Neural progenitor cell (in vitro differentiated cells): ENCODE data around the gene CIROP. TPM values are rescaled to one million over a fixed set of nuclear protein-coding genes. Genes with fewer than 3 reads are reported as not detected.
A peak's percentile ranks its signal among the peaks of the same experiment; 100 is the strongest.

Experiments used
- DNase-seq: peaks from one replicate; pipeline ENCODE4 v3.0.0-alpha.2; 2016; ENCODE audit warnings: low spot score
- H2AFZ ChIP-seq: fragments of 200-600 bp; sonication (generic); replicated peaks from 2 replicates; pipeline ENCODE4 v1.6.1; 2016; ENCODE audit warnings: antibody characterized with exemption
- H3F3A ChIP-seq: fragments of 200-600 bp; sonication (generic); 2 replicates; pipeline ENCODE4 v1.6.1; 2016; ENCODE audit warnings: antibody characterized with exemption, low read depth
- H3K27ac ChIP-seq: fragments of 200-600 bp; sonication (generic); 2 replicates; pipeline ENCODE4 v1.5.1; 2016; ENCODE audit warnings: mild to moderate bottlenecking
- H3K27me3 ChIP-seq: fragments of 200-600 bp; sonication (generic); 2 replicates; pipeline ENCODE4 v1.6.1; 2016; ENCODE audit warnings: mild to moderate bottlenecking, moderate library complexity
- H3K36me3 ChIP-seq: fragments of 200-600 bp; sonication (generic); 2 replicates; pipeline ENCODE4 v1.5.1; 2016
- H3K4me1 ChIP-seq: fragments of 200-600 bp; sonication (generic); 2 replicates; pipeline ENCODE4 v1.6.1; 2016; ENCODE audit warnings: mixed run types
- H3K4me2 ChIP-seq: fragments of 200-600 bp; sonication (generic); 2 replicates; pipeline ENCODE4 v1.6.1; 2016
- H3K4me3 ChIP-seq: fragments of 200-600 bp; sonication (generic); 2 replicates; pipeline ENCODE4 v1.5.1; 2016
- H3K79me2 ChIP-seq: fragments of 200-600 bp; sonication (generic); 2 replicates; pipeline ENCODE4 v1.6.1; 2016; ENCODE audit warnings: low read depth
- H3K9ac ChIP-seq: fragments of 200-600 bp; sonication (generic); 2 replicates; pipeline ENCODE4 v1.6.1; 2016
- H3K9me3 ChIP-seq: fragments of 200-600 bp; sonication (generic); 2 replicates; pipeline ENCODE4 v1.5.1; 2016; ENCODE audit warnings: low read depth
- H4K20me1 ChIP-seq: fragments of 200-600 bp; sonication (generic); 2 replicates; pipeline ENCODE4 v1.6.1; 2016; ENCODE audit warnings: low read depth
- H3K27ac Mint-ChIP-seq: 3 replicates; pipeline ENCODE4 v1.8.0; 2021; ENCODE audit warnings: mixed read lengths
- H3K27me3 Mint-ChIP-seq: 2 replicates; pipeline ENCODE4 v1.8.0; 2022; ENCODE audit warnings: low read depth, mild to moderate bottlenecking, inconsistent platforms, moderate library complexity, mixed read lengths; ENCODE audit not compliant: insufficient read depth
- H3K36me3 Mint-ChIP-seq: 3 replicates; pipeline ENCODE4 v1.8.0; 2021; ENCODE audit warnings: mixed read lengths
- H3K4me1 Mint-ChIP-seq: 3 replicates; pipeline ENCODE4 v1.8.0; 2021; ENCODE audit warnings: mixed read lengths
- H3K4me3 Mint-ChIP-seq: 3 replicates; pipeline ENCODE4 v1.8.0; 2021; ENCODE audit warnings: mild to moderate bottlenecking, moderate library complexity, mixed read lengths
- H3K9me3 Mint-ChIP-seq: 3 replicates; pipeline ENCODE4 v1.8.0; 2020; ENCODE audit warnings: mixed read lengths
- CTCF ChIP-seq: fragments of 200-600 bp; sonication (generic); IDR thresholded peaks from 2 replicates; pipeline ENCODE4 v1.5.1; 2017; ENCODE audit warnings: antibody characterized with exemption, mild to moderate bottlenecking
- EZH2 ChIP-seq: fragments of 200-600 bp; sonication (generic); IDR thresholded peaks from 2 replicates; pipeline ENCODE4 v1.6.1; 2017; ENCODE audit warnings: antibody characterized with exemption, mild to moderate bottlenecking, moderate library complexity
- EZH2phosphoT487 ChIP-seq: fragments of 200-600 bp; sonication (generic); IDR thresholded peaks from 2 replicates; pipeline ENCODE4 v1.6.1; 2017; ENCODE audit warnings: antibody characterized with exemption
- total RNA-seq: library from RNA; depleted of rRNA; stranded (reverse); fragments of >200 nt; gene quantifications from 2 replicates; pipeline ENCODE4 v1.2.3, GENCODE V29; 2015; ENCODE audit warnings: low replicate concordance

Gene CIROP
- total RNA-seq, 1 donor from 2014 or later = 0.06 TPM

GRCh38 chr14:23093526-23093925, 11.3 kb downstream of the CIROP start:
- H3K36me3 Mint-ChIP-seq = peaks cover 25% of the 10 kb centered on the region
- Histone ChIP-seq H4K20me1 (peaks cover 54% of the 10 kb centered on the region), H3K36me3 (peaks cover 16% of the 10 kb centered on the region), H3K27ac (no peak overlapping the region), H3K4me3 (peak overlapping the region; percentile 92), H3K4me2 (peak overlapping the region; percentile 97), H2AFZ (no peak overlapping the region), H3K27me3 (no peaks in the 10 kb centered on the region), H3K4me1 (peaks cover 14% of the 10 kb centered on the region), H3K9me3 (no peaks in the 10 kb centered on the region), H3K9ac (peak overlapping the region; percentile 97), H3K79me2 (peaks cover 87% of the 10 kb centered on the region), H3F3A (peaks cover 35% of the 10 kb centered on the region)
- no peaks in the 10 kb centered on the region for H3K9me3 Mint-ChIP-seq
- DNase-seq = no peak
- TF ChIP-seq EZH2 = no peak
- no peak for TF ChIP-seq EZH2phosphoT487
- TF ChIP-seq CTCF = no peak
- no peak overlapping the region for H3K27ac Mint-ChIP-seq
- no peaks in the 10 kb centered on the region for H3K27me3 Mint-ChIP-seq
- H3K4me3 Mint-ChIP-seq = no peak overlapping the region
- H3K4me1 Mint-ChIP-seq = peaks cover 20% of the 10 kb centered on the region

GRCh38 chr14:23093104-23093503, 11.7 kb downstream of the CIROP start:
- Histone ChIP-seq H3K4me2 (peak overlapping the region; percentile 97), H3K4me1 (peaks cover 14% of the 10 kb centered on the region), H3K27ac (no peak overlapping the region), H4K20me1 (peaks cover 56% of the 10 kb centered on the region), H3K27me3 (no peaks in the 10 kb centered on the region), H3K36me3 (peaks cover 20% of the 10 kb centered on the region), H3K9me3 (no peaks in the 10 kb centered on the region), H3F3A (peaks cover 35% of the 10 kb centered on the region), H3K9ac (peak overlapping the region; percentile 97), H2AFZ (no peak overlapping the region), H3K79me2 (peaks cover 87% of the 10 kb centered on the region), H3K4me3 (peak overlapping the region; percentile 92)
- no peaks in the 10 kb centered on the region for H3K27me3 Mint-ChIP-seq
- H3K36me3 Mint-ChIP-seq = peaks cover 25% of the 10 kb centered on the region
- H3K27ac Mint-ChIP-seq = no peak overlapping the region
- no peak overlapping the region for H3K4me3 Mint-ChIP-seq
- H3K4me1 Mint-ChIP-seq = peaks cover 20% of the 10 kb centered on the region
- no peak for DNase-seq
- no peaks in the 10 kb centered on the region for H3K9me3 Mint-ChIP-seq
- TF ChIP-seq CTCF (no peak), EZH2 (no peak)

GRCh38 chr14:23091294-23092225, 13.2 kb downstream of the CIROP start:
- DNase-seq = no peak
- no peak overlapping the region for H2AFZ ChIP-seq
- no peak overlapping the region for H3K4me2 ChIP-seq
- peaks cover 34% of the 10 kb centered on the region for H3K36me3 ChIP-seq
- Mint-ChIP-seq H3K27ac (no peak overlapping the region), H3K4me1 (peaks cover 10% of the 10 kb centered on the region), H3K27me3 (no peaks in the 10 kb centered on the region), H3K36me3 (peaks cover 21% of the 10 kb centered on the region), H3K9me3 (no peaks in the 10 kb centered on the region), H3K4me3 (no peak overlapping the region)
- no peaks in the 10 kb centered on the region for H3K9me3 ChIP-seq
- TF ChIP-seq EZH2 (no peak), EZH2phosphoT487 (no peak), CTCF (no peak)
- peaks cover 14% of the 10 kb centered on the region for H3K4me1 ChIP-seq
- no peaks in the 10 kb centered on the region for H3K27me3 ChIP-seq
- H3K9ac ChIP-seq = no peak overlapping the region
- peaks cover 84% of the 10 kb centered on the region for H3K79me2 ChIP-seq
- no peak overlapping the region for H3K27ac ChIP-seq
- H3K4me3 ChIP-seq = no peak overlapping the region
- H4K20me1 ChIP-seq = peaks cover 57% of the 10 kb centered on the region
- H3F3A ChIP-seq = peaks cover 34% of the 10 kb centered on the region
